Cerebellar nuclear complex (tissue), 1 donor: ENCODE measurements around the gene FOXC2.

Source experiments
- DNase-seq, 2 experiments: peaks; one replicate each; lab custom pipeline; 2025; lab: John Stamatoyannopoulos, UW

The FOXC2 gene

DNA sequence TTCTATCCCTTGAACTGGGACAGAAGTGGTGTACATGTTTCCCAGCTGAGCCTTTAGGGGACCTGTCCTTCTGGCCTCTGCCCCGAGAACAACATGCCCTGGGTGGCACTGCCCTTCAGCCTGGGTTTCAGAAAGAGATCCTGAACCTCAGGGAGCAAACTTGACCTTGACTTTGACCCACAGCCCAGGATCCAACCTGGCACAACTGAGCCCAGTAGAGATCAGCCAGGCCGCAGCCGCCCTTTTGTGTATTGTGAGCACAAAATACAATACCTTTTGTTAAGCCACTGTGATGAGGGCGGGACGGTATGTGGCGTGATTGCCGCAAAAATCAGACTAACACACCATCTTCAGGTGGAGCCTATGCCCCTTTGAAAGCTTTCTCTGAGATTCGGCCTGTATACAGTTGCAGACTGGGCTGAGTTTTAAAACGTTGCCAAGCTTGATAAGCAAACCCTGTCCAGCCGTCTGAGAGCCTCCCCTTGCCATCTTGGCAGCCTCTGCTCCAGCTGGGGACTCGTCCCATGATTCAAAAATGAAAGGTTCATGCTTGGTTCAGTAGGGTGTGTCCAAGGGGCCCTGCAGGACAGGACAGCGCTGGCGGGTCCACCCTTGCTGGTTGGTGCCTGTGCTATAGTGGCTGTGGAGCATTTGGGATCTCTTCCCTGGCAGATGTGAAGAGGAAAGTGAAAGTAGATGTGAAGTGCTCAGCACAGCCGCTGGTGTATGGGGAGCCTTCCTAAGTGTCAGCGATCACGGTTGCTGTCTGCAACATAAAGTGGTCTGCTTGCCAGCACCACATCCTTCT is 52.0 kb downstream of the FOXC2 start:
- DNase-seq: no peak
